Measurements from ENCODE around the gene IL2RA. TPM values are rescaled to one million over a fixed set of nuclear protein-coding genes. Genes with fewer than 3 reads are reported as not detected.

The IL2RA gene
- total and polyA plus RNA-seq, 9 of the 15 experiments (the other 6 are each of a cell fraction or from before 2014, with no cell fraction given) = 0.95 TPM; not detected in 8

DNA sequence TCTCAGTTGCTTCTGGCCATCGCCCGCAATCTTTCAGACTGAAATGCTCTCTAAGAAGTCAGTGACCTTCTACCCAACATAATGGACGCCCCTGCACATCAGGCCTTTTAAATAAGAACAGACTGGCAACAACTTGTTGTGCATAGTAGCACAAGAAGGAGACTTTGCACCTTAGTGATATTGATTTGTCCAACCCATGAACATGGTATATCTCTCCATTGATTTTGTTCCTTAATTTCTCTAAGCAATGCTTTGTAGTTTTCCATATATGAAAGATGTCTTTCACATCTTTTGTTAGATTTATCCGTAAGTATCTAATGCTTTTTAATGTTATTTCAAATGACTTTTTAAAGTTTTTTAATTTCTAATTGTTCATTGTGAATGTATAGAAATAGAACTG, 89.1 kb downstream of the IL2RA start (continued):
- TF ChIP-seq ZFP30 (CRISPR knock-in tag; IDR thresholded peaks at IDR 0.05; ENCODE audit: borderline replicate concordance) (no peak), CHD1 (IDR thresholded peaks at IDR 0.05; ENCODE audit: low read length) (no peak), ZKSCAN3 (CRISPR knock-in tag; IDR thresholded peaks at IDR 0.05) (no peak), ARID1B (IDR thresholded peaks at IDR 0.05) (no peak), CCAR2 (IDR thresholded peaks at IDR 0.05; ENCODE audit: low read depth, low read length) (no peak)
- TF ChIP-seq, protein P1, sequence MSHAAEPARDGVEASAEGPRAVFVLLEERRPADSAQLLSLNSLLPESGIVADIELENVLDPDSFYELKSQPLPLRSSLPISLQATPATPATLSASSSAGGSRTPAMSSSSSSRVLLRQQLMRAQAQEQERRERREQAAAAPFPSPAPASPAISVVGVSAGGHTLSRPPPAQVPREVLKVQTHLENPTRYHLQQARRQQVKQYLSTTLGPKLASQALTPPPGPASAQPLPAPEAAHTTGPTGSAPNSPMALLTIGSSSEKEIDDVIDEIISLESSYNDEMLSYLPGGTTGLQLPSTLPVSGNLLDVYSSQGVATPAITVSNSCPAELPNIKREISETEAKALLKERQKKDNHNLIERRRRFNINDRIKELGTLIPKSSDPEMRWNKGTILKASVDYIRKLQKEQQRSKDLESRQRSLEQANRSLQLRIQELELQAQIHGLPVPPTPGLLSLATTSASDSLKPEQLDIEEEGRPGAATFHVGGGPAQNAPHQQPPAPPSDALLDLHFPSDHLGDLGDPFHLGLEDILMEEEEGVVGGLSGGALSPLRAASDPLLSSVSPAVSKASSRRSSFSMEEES (CRISPR knock-in tag; IDR thresholded peaks at IDR 0.05) = no peak
- TF ChIP-seq, protein P2, sequence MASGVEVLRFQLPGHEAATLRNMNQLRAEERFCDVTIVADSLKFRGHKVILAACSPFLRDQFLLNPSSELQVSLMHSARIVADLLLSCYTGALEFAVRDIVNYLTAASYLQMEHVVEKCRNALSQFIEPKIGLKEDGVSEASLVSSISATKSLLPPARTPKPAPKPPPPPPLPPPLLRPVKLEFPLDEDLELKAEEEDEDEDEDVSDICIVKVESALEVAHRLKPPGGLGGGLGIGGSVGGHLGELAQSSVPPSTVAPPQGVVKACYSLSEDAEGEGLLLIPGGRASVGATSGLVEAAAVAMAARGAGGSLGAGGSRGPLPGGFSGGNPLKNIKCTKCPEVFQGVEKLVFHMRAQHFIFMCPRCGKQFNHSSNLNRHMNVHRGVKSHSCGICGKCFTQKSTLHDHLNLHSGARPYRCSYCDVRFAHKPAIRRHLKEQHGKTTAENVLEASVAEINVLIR (CRISPR knock-in tag; IDR thresholded peaks at IDR 0.05) = no peak

DNA sequence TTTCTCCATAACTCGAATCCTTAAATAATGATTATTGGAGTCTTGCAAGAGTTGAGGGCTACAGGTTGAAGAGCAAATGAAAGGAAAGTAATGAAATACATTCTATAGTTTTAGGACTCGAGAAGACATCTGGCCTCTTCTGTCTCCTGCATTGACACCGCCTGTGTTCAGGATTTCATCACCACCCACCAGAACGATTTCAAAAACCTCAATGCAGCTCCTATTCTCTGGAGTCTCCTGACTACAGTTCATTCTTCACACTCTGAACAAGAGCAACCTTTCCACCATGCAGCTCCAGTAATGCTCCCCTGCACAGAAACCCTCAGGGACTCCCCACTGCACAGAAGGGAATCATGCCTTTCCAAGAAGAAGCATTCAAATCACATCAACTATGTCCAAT, 90.3 kb downstream of the IL2RA start:
- CTCF ChIA-PET (ENCODE audit: low intra/inter-chr PET ratio) = no interaction called here
- no peaks in the 10 kb centered on the region for H3K27me3 ChIP-seq (ENCODE audit: control insufficient read depth in 2 of 2, insufficient read depth in 2 of 2, low read length in 2 of 2)
- peaks cover 22 to 30% of the 10 kb centered on the region in 2 experiments for H3K4me1 ChIP-seq (replicated peaks in 1 of 2; ENCODE audit: control insufficient read depth in 2 of 2, insufficient read depth in 2 of 2, low read length in 2 of 2)
- peaks cover 61% of the 10 kb centered on the region for H3K79me2 ChIP-seq (ENCODE audit: control insufficient read depth, insufficient read depth, low read length)
- intact Hi-C loops (cut with micrococcal nuclease) (no loop called here), in situ Hi-C loops (cut with MboI) (no loop called here)
- peak overlapping the region; percentile 35; the same call in 1 of the 2 replicates for H2AFZ ChIP-seq (ENCODE audit: low read depth, low read length)
- TF ChIP-seq HSF4 (CRISPR knock-in tag; IDR thresholded peaks at IDR 0.05; ENCODE audit: borderline replicate concordance) (no peak), CEBPG (CRISPR knock-in tag; IDR thresholded peaks at IDR 0.05) (no peak), CEBPG (tag; conservative IDR thresholded peaks at IDR 0.05 in 1 of 2, IDR thresholded peaks at IDR 0.05 in 1 of 2) (peak; percentile 27 to 73; a peak in 3 of 4 replicates), ZNF76 (CRISPR knock-in tag; IDR thresholded peaks at IDR 0.05; ENCODE audit: borderline replicate concordance) (no peak), CEBPB (tag; IDR thresholded peaks at IDR 0.05) (peak; percentile 50; the same call in 1 of the 2 replicates)
- TF ChIP-seq, protein P3, sequence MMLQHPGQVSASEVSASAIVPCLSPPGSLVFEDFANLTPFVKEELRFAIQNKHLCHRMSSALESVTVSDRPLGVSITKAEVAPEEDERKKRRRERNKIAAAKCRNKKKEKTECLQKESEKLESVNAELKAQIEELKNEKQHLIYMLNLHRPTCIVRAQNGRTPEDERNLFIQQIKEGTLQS (IDR thresholded peaks at IDR 0.05) = peak; percentile 69
- TF ChIP-seq, protein P3 (CRISPR knock-in tag; conservative IDR thresholded peaks at IDR 0.05) = no peak
- ATAC-seq (peak; percentile 4; the same call in 1 of the 3 replicates), DNase-seq (ENCODE audit: extremely low read depth in 1 of 4, low spot score in 3 of 4) (no peak), FAIRE-seq (no peak)
- H3K4me2 ChIP-seq (ENCODE audit: insufficient read depth, low read length) = no peak overlapping the region
- WGBS (ENCODE audit: insufficient coverage, low coverage, missing lambda C conversion rate) = 28% methylated on average over 4 of the region's 4 CpGs
- peak overlapping the region; percentile 71 for H3K27ac ChIP-seq (ENCODE audit: extremely low read depth, low read depth, low read length)
- POLR2A ChIA-PET = interaction anchor here (2.3 kb wide), 1 partner anchor 12 kb away, joined by 16 read pairs; no protein-coding TSS in a partner anchor
- BruUV-seq (replicated peaks) = no TSS peak
- H3K36me3 ChIP-seq (ENCODE audit: control insufficient read depth, insufficient read depth, low read length) = peaks cover 2% of the 10 kb centered on the region; the same call in 1 of the 3 replicates
- no peaks in the 10 kb centered on the region; the same call in 1 of the 2 replicates for H4K20me1 ChIP-seq (replicated peaks; ENCODE audit: control insufficient read depth, insufficient read depth, low read length)
- H3K9ac ChIP-seq (ENCODE audit: insufficient read depth in 1 of 2, low read depth in 2 of 2, low read length in 2 of 2) = peak overlapping the region; percentile 18 to 24; a peak in 2 of 4 replicates
- H3K9me1 ChIP-seq (ENCODE audit: control insufficient read depth, insufficient read depth, low read length) = no peaks in the 10 kb centered on the region
- no peak overlapping the region for H3K4me3 ChIP-seq
- H3K9me3 ChIP-seq (replicated peaks; ENCODE audit: control insufficient read depth, insufficient read depth, low read depth, low read length) = no peaks in the 10 kb centered on the region
